ENCODE measurements around the gene TMEM203. TPM values are rescaled to one million over a fixed set of nuclear protein-coding genes. Genes with fewer than 3 reads are reported as not detected.

The TMEM203 gene
- total and polyA plus RNA-seq, 2 of the 13 experiments (the other 11 are each of a cell fraction or from before 2014, with no cell fraction given): 23.4 to 36.7 TPM

GRCh38 chr9:137254624-137255447 is 49.4 kb upstream of the TMEM203 start, which contains the start of gene NELFB (continued):
- no peak for TF ChIP-seq HNF1B (CRISPR knock-in tag; IDR thresholded peaks at IDR 0.05)
- TF ChIP-seq ZNF101 (CRISPR knock-in tag; IDR thresholded peaks at IDR 0.05; ENCODE audit: borderline replicate concordance, low read depth): no peak
- TF ChIP-seq CEBPG (CRISPR knock-in tag; IDR thresholded peaks at IDR 0.05): no peak
- no peak; the same call in 1 of the 2 replicates for TF ChIP-seq CBFB (CRISPR knock-in tag; IDR thresholded peaks at IDR 0.05)
- no peak; the same call in 1 of the 2 replicates for TF ChIP-seq HDAC2 (CRISPR knock-in tag; IDR thresholded peaks at IDR 0.05)
- TF ChIP-seq, protein P1, sequence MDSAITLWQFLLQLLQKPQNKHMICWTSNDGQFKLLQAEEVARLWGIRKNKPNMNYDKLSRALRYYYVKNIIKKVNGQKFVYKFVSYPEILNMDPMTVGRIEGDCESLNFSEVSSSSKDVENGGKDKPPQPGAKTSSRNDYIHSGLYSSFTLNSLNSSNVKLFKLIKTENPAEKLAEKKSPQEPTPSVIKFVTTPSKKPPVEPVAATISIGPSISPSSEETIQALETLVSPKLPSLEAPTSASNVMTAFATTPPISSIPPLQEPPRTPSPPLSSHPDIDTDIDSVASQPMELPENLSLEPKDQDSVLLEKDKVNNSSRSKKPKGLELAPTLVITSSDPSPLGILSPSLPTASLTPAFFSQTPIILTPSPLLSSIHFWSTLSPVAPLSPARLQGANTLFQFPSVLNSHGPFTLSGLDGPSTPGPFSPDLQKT (CRISPR knock-in tag; IDR thresholded peaks at IDR 0.05; ENCODE audit: borderline replicate concordance): no peak
- no peak for TF ChIP-seq PTBP1 (IDR thresholded peaks at IDR 0.05; ENCODE audit: low read depth, low read length, poor library complexity, severe bottlenecking)
- no peak for TF ChIP-seq HOXA7 (CRISPR knock-in tag; IDR thresholded peaks at IDR 0.05)
- no peak; the same call in 1 of the 2 replicates for TF ChIP-seq ETV5 (CRISPR knock-in tag; IDR thresholded peaks at IDR 0.05; ENCODE audit: borderline replicate concordance)
- no peak for TF ChIP-seq TRAFD1 (CRISPR knock-in tag; IDR thresholded peaks at IDR 0.05; ENCODE audit: borderline replicate concordance)
- TF ChIP-seq, protein P2, sequence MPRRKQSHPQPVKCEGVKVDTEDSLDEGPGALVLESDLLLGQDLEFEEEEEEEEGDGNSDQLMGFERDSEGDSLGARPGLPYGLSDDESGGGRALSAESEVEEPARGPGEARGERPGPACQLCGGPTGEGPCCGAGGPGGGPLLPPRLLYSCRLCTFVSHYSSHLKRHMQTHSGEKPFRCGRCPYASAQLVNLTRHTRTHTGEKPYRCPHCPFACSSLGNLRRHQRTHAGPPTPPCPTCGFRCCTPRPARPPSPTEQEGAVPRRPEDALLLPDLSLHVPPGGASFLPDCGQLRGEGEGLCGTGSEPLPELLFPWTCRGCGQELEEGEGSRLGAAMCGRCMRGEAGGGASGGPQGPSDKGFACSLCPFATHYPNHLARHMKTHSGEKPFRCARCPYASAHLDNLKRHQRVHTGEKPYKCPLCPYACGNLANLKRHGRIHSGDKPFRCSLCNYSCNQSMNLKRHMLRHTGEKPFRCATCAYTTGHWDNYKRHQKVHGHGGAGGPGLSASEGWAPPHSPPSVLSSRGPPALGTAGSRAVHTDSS (CRISPR knock-in tag; conservative IDR thresholded peaks at IDR 0.05): no peak; the same call in 1 of the 2 replicates
- TF ChIP-seq, protein P3, sequence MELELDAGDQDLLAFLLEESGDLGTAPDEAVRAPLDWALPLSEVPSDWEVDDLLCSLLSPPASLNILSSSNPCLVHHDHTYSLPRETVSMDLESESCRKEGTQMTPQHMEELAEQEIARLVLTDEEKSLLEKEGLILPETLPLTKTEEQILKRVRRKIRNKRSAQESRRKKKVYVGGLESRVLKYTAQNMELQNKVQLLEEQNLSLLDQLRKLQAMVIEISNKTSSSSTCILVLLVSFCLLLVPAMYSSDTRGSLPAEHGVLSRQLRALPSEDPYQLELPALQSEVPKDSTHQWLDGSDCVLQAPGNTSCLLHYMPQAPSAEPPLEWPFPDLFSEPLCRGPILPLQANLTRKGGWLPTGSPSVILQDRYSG (CRISPR knock-in tag; IDR thresholded peaks at IDR 0.05): no peak
- TF ChIP-seq BRD4 (CRISPR knock-in tag; IDR thresholded peaks at IDR 0.05): no peak
- no peak for TF ChIP-seq ZNF264 (CRISPR knock-in tag; IDR thresholded peaks at IDR 0.05)
- TF ChIP-seq NBN (conservative IDR thresholded peaks at IDR 0.05): no peak
- TF ChIP-seq FIP1L1 (IDR thresholded peaks at IDR 0.05; ENCODE audit: borderline replicate concordance, insufficient read depth, low read depth, low read length): no peak
- TF ChIP-seq, protein P4, sequence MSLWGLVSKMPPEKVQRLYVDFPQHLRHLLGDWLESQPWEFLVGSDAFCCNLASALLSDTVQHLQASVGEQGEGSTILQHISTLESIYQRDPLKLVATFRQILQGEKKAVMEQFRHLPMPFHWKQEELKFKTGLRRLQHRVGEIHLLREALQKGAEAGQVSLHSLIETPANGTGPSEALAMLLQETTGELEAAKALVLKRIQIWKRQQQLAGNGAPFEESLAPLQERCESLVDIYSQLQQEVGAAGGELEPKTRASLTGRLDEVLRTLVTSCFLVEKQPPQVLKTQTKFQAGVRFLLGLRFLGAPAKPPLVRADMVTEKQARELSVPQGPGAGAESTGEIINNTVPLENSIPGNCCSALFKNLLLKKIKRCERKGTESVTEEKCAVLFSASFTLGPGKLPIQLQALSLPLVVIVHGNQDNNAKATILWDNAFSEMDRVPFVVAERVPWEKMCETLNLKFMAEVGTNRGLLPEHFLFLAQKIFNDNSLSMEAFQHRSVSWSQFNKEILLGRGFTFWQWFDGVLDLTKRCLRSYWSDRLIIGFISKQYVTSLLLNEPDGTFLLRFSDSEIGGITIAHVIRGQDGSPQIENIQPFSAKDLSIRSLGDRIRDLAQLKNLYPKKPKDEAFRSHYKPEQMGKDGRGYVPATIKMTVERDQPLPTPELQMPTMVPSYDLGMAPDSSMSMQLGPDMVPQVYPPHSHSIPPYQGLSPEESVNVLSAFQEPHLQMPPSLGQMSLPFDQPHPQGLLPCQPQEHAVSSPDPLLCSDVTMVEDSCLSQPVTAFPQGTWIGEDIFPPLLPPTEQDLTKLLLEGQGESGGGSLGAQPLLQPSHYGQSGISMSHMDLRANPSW (CRISPR knock-in tag; IDR thresholded peaks at IDR 0.05; ENCODE audit: borderline replicate concordance): no peak
